Stimulated activated CD4-positive, alpha-beta T cell treated with anti-CD3 and anti-CD28 coated beads, Interleukin-12 subunit alpha, Interleukin-12 subunit beta, amount 100 ng/mL, for 4 hours (primary cell): ENCODE measurements around the gene TMEM11.
"Not testable (repeated sequence)": the region's sequence is repeated elsewhere in the genome, so short reads cannot be mapped to it uniquely, and the experiment has no call there.

ENCODE experiments used
- DNase-seq: peaks from one replicate; pipeline ENCODE4 v3.0.0-alpha.2; 2020

TMEM11 gene

DNA sequence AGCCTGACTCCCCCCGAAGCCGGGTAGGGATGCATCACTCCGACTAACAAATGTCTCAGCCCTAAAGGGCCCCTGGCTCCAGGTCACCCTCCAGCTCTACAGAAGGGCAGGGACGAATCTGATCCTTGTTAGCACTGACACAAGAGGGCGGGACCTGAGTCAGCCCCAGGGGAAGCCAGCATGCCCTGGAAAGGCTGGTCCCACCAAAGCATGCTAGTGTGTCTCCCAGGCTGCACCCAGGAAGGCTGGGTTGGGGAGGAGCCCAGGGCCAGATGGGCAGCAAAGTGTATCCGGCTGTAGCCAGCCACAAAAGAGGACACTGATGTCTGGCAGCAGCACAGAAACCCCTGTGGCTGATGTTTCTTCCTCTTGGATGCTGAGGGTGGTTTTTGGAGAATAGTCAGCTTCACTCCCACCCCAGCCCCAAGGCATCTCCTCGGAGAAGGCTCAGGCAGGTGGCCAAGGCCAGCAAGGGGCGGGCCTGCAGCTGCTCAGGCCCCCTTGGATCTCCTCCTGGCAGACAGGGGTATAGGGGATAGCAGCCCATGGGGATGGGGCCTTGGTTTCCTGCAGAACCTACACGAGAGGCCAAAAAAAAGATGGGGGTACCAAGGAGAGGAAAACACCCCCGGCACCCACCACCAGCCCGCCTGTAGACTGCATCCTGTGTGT, 28.2 kb upstream of the TMEM11 start:
- DNase-seq = no peak

DNA sequence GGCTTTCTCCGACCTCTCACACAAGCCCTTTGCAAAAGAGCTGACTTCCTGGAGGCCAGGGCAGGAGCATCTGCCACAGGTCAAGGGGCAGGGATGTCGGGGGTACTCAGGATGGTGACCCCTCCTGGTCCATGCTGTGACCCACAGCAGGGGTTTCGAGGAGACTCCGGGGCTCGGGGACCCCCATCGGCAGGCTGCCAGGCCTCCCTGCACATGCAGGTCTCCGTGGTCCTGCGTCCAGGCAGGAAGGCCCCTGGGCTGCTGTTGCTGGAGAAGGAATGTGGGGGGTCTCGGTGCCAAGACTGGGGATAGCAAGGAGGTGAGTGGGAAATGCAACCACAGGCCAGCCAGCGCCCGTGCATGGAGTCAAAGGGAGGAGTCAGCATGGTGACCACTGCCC, 27.6 kb upstream of the TMEM11 start:
- no peak for DNase-seq

DNA sequence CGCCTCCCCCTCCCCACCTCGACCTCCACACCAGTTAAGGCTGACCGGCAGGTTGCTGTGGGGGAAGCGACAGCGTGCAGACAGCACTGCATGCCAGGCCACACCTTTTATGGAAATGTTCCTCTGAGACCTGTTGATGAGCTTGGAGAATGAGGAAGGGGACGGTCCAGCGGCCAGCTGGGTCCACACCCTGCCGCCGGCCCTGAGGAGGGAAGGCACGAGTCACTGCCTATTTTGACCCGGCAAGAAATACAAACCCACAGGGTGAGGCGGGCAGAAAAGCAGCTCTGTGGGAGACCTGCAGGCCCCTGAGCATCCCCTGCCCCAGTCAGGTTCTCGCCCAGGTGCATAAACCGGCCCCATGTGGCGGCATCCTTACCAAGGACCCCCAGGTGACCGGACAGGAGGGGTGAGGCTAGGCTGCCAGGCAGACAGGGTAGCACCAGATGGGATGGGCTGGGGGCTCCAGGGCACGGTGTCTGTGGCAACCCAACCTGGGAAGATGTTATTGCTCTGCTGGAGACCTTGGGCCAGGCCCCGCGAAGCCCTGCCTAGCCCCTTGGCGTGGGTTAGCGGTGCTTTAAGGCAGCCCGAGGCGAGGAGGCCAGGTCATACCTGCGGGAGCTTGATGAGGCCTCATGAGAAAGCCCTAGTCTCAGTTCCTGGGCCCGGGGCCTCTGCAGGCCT, 26.6 kb upstream of the TMEM11 start:
- no peak for DNase-seq

DNA sequence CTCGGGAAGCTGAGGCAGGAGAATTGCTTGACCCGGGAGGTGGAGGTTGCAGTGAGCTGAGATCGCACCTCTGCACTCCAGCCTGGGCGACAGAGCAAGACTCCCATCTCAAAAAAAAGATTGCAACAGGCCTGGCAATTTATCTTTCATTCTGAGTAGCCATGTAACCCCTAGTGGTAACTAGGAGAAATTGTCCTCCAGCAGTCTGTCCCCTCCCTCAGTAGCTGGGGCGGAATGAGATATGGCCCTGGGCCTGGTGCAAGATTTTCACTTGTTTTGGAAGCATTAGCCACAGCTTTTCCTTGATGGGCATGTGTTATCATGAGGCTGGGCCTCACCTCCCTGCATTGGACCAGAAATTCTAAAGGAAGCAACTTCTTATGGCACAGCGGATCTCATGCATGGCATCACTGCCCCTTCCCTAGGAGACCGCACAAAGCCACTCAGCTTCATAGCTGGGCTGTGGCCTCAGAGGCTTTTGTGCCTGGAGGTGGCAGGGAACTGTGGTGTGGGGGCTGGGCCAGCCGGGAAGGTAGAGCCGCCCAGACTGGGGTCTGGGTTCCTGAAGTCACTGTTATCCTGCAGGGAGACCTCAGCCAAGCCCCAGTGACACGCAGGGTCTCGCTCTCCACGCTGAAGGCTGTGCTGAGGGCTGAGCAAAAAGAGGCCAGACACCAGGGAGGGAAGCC, 25.9 kb upstream of the TMEM11 start:
- no peak for DNase-seq

DNA sequence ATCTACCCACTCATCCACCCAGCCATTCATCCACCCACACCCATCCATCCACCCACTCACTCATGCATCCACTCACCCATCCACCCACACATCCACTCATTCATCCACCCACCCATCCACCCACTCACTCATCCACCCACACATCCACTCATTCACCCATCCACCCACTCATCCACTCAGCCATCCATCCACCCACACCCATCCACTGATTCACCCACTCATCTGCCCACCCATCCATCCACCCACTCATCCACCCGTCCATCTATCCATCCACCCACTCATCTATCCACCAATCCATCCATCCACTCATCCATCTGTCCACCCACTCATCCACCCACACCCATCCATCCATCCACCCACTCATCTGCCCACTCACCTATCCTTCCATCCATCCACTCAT, 22.0 kb upstream of the TMEM11 start:
- DNase-seq = no peak

DNA sequence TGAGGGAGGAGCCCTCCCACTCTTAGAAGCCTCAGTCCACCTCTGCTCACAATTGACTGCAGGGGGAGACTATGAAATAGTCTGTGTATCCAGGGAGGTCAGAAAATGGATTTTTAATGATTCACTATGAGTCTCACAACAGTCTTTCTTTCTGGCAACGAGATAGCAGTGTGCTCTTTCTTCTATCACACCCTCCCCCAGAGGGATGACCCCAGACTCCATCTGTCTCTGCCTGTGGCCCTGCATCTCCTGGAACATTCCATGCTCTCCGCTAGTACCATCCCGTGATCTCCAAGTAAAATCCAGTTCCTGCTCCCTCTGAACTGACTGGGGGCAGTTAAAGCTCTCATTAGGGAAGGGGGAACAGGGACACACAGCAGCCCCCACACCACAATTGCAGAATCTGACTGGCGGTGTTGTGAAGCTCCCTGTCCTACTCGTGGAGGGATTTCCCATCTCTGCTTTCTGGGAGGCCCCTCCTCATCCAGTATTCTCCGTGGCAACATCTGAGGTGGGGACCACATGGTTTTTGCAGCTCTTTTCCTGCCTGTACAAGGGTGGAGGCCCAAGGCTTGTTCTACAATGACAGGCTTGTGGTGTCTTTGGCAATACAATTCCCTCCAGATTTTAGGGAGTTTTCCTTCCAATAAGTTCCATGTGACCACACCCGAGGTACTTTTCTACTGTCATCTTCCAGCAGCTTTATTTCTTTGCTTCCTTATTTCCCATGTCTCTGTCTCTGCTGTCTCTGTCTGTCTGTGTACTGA, 19.8 kb upstream of the TMEM11 start:
- DNase-seq = no peak

DNA sequence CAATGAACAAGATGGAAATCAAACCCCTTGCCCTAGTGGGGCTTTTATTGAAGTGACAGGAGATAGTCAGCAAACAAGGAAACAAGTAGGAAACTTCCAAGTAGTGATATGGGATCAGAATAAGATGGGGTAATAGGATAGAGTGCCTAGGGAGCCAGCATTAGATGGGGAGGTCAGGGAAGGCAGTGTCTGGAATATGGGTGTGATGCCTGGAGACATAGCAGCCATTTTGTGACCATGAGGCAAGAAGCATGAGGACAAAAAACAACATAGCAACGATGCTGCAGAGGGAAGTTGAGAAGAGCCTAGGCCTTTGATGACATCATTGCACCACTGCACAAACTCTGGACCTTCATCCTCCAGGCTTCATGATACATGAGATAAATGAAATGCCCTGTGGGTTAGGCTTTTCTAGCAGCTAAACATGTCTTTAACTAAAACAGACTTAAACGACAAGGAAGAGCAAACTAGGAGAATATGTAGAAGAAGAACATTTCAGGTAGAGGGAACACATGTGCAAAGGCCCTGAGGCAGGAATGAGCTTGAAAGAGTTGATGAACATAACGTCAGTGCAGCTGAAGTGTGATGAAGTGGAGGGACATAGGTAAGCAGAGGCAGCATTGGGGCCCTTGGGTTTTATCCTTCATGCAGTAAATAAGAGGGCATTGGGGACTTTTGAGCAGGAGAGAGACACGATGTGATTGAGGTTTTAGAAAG, 18.2 kb upstream of the TMEM11 start:
- DNase-seq = no peak

DNA sequence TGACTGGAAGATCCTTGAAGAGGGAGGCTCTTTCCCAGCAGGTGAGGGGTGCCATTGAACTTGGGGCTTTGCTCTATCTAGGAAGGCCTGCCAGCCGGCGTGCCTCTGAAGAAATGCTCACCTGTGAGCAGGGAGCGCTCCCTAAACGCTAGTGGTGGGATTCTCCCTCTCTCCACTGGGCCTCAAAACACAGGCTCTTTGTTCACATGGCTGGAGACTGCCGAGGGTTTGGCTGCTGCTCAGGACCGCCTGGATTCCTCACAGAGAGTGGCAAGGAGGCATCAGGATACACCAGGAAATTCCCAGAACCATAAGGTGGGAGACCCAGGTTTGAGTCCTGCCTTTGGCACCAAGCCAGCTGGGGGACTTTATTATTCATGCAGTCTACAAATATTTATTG, 17.6 kb upstream of the TMEM11 start:
- no peak for DNase-seq

DNA sequence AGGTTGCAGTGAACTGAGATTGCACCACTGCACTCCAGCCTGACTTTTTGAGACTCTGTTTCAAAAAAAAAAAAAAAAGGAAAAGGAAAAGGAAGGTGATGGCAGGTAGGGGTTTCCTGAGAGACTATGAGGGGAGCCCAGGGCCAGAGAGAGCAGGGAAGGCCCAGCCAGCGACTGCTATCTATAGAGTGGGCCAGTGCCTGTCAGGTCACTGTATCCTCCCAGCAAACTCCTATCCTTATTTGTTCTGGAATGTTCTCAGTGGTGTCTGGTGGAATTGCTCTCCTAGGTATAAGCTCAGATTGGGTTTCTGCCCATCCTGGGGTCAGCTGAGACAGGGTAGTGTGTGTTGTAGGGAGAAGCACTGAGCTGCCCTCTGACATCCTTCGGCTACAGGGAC, 14.9 kb upstream of the TMEM11 start:
- DNase-seq = no peak

DNA sequence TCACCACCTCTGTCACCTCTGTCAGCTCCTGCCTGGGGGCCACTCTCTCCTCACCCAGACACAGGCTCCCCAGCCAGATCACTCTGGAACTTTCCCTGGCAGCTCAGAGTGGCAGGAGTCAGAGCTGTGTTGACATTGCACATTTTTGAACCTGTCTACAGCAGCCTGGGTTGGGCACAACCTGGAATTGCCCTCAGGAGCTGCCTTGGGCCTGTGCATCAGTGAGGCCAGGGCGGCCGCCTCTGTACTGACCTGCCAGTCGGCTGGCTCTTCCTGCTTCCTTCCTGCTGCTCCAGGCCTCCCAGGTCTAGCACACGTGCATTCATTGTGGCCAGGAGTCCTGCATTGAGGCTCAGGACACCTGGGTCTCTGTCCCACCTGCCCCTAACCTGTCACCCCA, 14.2 kb upstream of the TMEM11 start:
- no peak for DNase-seq

DNA sequence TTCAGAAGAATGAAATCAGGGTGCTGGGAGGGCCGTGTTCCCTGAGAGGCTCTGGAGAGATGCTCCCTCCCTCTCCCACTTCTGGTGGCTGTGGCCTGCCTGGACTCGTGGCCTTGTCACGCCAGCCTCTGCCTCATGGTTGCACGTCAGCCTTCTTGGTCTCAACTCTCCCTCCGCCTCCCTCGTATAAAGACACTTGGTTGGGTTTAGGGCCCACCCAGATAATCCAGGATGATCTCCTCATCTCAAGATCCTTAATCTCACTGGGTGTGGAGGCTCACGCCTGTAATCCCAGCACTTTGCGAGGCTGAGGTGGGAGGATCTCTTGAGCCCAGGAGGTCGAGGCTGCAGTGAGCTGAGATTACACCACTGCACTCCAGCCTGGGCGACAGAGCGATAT, 13.3 kb upstream of the TMEM11 start:
- DNase-seq = not testable (repeated sequence)

DNA sequence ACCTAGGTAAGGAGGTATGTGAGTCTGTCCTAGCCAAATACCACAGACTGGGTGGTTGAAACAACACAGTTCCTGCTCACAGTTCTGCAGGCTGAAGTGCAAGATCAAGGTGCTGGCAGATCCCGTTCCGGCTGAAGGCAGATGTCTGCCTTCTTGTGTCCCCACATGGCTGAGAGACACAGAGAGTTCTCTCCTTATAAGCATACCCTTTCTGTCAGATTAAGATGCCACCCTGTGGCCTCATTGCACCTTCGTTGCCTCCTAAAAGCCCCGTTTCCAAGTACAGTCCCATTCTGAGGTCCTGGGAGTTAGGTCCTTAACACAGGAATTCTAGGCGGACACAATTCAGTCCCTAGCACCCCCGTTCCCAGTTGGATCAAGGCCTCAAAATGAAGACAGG, 9.1 kb upstream of the TMEM11 start:
- DNase-seq = no peak

DNA sequence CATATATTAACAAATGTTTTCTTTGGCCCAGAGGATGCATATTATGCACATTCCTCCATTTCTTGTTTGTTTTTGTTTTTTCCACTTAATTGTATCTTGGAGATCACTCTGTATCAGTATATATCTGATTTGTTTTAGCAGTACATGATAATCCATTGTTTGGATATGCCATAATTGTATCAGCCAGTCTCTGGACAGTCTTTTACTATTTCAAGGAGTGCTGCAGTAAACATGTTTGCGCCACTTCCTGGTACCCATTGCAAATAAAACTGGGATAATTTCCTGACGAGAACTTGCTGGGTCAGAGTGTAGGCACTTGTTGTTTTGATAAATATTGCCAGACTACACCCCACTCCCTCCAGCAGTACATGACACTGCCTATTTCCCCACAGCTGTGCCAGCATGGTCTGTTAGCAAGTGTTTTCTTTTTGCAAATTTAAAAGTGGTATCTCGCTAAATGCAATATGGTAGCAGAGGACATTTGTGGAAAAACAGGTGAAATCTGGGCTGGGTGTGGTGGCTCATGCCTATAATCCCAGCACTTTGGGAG, 4.9 kb upstream of the TMEM11 start:
- DNase-seq = no peak

DNA sequence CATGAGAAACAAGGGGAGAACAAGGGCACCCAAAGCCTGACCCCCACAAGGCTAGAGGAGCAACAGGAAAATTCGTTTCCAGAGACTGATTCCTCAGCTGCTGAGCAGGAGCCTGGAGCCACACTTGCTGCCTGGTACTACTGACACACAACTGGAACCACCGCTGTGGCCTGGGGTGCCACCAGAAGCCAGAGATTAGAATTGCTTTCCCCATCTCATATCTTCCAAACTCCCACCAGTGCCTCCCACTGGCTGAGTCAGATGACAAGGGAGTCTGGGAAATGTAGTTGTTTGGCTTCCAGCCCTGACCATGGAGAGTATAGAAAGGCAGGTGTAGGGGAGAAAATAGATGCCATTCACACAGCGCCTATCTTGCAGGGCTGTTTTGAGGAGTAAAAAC, 4.1 kb upstream of the TMEM11 start:
- DNase-seq = no peak

DNA sequence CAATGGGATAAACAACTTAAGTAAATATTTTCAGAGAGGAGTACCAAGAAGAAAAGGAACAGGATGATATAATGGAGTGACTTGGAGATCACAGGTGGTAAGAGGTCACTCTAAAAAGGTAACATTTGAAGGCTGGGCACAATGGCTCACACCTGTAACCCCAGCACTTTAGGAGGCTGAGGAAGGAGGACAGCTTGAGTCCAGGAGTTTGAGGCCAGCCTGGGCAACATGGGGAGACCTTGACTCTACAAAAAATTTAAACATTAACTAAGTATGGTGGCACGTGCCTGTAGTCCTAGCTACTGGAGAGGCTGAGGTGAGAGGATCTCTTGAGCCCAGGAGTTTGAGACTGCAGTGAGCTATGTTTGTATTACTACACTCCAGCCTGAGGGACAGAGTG, 3.4 kb upstream of the TMEM11 start:
- DNase-seq = no peak

DNA sequence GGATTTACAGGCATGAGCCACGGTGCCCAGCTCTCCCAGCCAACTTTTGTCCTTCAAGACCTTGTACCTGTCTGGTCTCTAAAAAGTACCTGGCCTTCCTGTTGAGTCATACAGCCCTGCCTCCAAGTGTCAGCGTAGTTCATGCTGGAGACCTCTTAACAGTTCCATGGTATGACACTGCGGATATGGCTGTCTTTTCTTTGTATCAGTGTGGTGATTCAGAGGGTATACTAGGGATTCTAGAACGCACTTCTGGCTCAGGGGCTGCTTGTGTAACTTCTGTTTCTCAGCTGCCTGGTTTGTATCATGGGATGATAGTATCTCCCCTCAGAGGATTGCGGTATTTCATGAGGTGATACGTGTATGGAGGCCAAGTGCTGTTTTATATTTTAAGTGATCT, 2.0 kb upstream of the TMEM11 start:
- DNase-seq = no peak

DNA sequence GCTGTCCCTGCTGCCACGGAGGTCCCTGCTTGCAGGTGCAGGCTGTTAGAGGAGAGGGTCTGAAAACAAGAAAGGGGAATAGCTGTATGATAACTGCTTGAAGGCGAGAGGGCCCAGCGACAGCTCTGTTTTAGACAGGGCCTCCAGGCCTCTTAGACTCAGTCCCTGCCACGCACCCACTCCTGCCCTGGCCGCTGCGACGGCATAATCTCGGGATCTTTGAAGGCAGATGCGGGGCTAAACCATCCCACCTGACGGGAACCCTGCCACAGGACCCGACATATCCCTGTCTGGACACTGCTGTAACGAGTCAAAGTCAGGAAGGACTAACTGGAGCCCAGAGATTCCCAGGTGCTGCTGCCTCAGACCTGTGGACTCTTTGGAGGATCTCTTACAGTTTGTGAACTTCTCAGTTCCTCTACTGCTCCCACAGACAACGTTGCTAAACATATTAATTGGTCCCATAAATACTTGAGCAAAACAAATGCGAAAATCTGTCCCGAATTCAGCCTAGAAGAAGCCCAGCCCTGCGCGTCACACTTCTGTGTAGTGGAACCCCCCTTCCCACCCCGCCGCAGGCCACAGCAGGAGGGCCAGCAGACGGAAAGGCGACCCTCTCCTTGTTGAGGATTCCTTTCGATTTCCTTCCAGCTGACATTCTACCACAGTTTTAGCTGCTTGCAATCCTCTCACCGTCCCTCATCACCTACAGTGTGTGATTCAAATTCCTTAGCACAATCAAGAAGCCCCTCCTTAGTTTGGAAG, 998 bp upstream of the TMEM11 start:
- no peak for DNase-seq

DNA sequence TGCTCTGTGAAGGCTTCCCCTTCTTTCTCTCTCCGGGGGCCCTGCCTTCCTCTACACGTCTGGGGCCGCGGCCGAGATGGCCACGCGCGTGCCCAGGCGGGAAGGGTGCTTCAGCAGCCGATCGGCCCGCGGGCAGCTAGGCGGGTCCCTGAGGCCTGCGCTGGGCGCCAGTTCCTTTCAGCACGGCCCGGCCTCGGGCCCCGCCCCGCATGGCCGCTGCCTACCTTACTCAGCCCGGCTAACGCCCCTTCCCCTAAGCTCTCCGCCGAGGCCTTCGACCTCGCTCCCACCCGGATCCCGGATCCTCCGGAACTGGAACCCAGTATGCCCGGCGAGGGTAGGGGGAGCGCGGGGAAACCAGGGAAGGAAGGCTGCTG, 335 bp downstream of the TMEM11 start:
- no peak for DNase-seq

DNA sequence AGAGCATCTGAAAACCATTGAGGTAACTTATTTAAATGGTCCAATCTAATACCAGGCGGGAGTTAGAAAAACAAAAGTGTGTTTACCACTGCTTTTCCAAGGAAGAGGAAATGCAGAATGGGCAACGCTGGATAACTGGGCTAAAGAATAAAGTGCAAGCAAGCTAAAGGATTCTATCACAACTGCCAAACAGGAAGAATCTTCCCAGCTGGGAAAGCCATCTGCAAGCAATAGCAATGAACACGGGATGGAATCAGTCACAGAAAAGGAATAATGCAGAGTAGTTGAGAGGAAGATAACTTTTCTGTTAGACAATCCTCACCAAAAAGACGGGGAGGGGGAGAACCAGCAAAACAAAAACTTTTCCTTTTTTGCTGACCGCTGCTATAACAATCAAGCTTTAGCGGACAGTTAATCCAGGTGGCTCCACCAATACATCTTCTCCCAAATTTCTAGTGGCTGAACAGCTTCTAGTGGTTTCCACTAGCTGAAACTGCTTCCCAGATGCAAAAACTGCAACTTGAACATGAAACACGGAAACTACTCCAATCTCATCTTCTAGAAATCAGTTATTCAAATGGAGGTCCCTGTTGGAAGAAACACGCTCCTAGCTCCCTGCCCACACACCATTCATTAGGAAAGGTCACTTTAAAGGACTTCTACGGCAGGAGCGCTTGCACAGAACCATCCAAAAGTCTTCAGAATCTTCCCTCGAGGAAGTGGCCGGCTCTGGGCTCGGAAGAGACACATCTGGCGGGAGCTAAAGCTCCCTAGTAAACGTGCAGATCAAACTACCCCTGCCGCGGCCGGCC, 929 bp downstream of the TMEM11 start:
- no peak for DNase-seq

DNA sequence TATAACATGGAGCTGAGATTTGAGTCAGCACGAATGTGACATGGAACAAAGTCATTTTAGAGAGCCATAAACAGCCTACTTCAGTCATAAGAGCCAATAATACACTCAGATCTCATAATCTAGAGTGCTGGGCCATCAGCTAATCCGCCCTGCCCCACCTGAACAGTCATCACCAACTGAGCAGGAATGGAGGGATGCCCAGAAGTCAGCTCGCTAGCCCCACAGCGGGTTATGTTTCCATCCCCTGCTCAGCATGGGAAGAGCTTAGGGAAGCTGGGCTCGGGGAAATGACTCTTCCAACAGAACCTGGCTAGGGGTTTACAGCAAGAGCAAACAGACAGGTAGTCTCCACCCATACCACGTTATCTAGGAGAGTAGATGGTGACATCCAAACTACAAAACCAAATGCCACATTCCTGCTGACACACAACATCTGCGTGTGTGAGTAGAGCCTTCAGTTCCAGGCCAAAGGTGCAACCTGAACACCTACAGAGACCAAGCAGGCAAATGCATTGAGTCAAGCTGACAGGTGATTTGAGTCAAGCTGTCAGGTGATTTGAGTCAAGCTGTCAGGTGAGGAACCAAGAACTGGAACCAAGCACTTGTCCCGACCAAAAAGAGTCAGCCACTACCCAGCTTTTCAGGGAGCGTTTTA, 2.0 kb downstream of the TMEM11 start:
- no peak for DNase-seq
